Heart left ventricle (tissue), 13 donors: Measurements from ENCODE around the gene CPNE7.

ENCODE experiments used
- CTCF ChIP-seq, 12 donors: fragments of 200-600 bp; sonication (generic) in 4 of 12; IDR thresholded peaks; one replicate each; pipeline versions ENCODE4 v1.5.0 to v1.8.0; 2018 to 2022; ENCODE audit warnings: antibody characterized with exemption in 12 of 12, mild to moderate bottlenecking in 5 of 12
- POLR2A ChIP-seq, 2 donors: fragments of 450-650 bp; IDR thresholded peaks; one replicate each; pipeline ENCODE4 v1.6.1; 2017; ENCODE audit warnings: antibody characterized with exemption in 2 of 2, mild to moderate bottlenecking in 2 of 2, moderate library complexity in 2 of 2
- donor health status: ischemic (EF 13 %, LVEDD 7.1; RV severe dilation, severe dysfunction).
- donor health status: DM: no; HTN: yes; CAD: no.
- donor health status: DM: no; HTN: no; CAD: no.
- donor health status: ischemic (EF 25% LVEDD 6.9; RV normal size, moderate dysfunction).
- donor health status: ischemic (EF 25% LVEDD 5.7; RV mildly dilated, moderate dysfunction).
- donor health status: ischemic (EF 35%, LVEDD 5.7; RV mildly dilated, moderate dysfunction).
- donor health status: nonischemic (EF 11% LVEDD 7.7; RV severe dilation, severe dysfunction).
- donor health status: DM: yes; HTN: yes; CAD: no.
- donor health status: PGD.
- donor health status: ischemic (EF 29% LVEDD 5.4; RV normal size, mild dysfunction).
- donor health status: nonischemic (EF 23%, LVEDD 6.1; RV moderate dilation, normal function).

- TF ChIP-seq POLR2A (IDR thresholded peaks at IDR 0.05) (no peak), CTCF (IDR thresholded peaks at IDR 0.05) (no peak)
Observed at GRCh38 chr16:89552913-89553312, 22.6 kb upstream of the CPNE7 start.
